Ovary (tissue), 9 donors: ENCODE measurements around the gene ALDH7A1. TPM values are rescaled to one million over a fixed set of nuclear protein-coding genes. Genes with fewer than 3 reads are reported as not detected.

Experiments
- DNase-seq, 5 donors: peaks; one replicate each; pipeline ENCODE4 v3.0.0-alpha.2; 2019 to 2020
- H3K27ac ChIP-seq, 2 donors: fragments of 200-600 bp; one replicate each; pipeline versions ENCODE4 v1.5.1 to v1.8.0; 2019 to 2022
- H3K27me3 ChIP-seq: fragments of 200-600 bp; one replicate; pipeline ENCODE4 v1.8.0; 2022
- H3K36me3 ChIP-seq: fragments of 200-600 bp; sonication (generic); one replicate; pipeline ENCODE4 v1.5.1; 2019
- H3K4me1 ChIP-seq: one replicate; pipeline ENCODE4 v1.8.1; 2013; ENCODE audit warnings: mild to moderate bottlenecking, moderate library complexity; ENCODE audit not compliant: insufficient read depth
- H3K4me3 ChIP-seq: fragments of 200-600 bp; sonication (generic); one replicate; pipeline ENCODE4 v1.5.1; 2017
- H3K9me3 ChIP-seq, 2 donors: fragments of 200-600 bp in 1 of 2; sonication (generic) in 1 of 2; one replicate each; pipeline versions ENCODE4 v1.5.1 to v1.8.1; 2013 to 2019; ENCODE audit warnings: mild to moderate bottlenecking in 1 of 2, moderate library complexity in 1 of 2
- CTCF ChIP-seq, 3 donors: fragments of 450-650 bp in 2 of 3; fragments of 200-600 bp in 1 of 3; IDR thresholded peaks; one replicate each; pipeline versions ENCODE4 v1.5.1 to v1.8.0; 2016 to 2022; ENCODE audit warnings: antibody characterized with exemption in 3 of 3, mild to moderate bottlenecking in 1 of 3
- EP300 ChIP-seq: sonication (generic); formaldehyde crosslinking; IDR thresholded peaks from one replicate; pipeline ENCODE4 v1.6.1; 2017; ENCODE audit warnings: antibody characterized with exemption
- POLR2A ChIP-seq: fragments of 450-650 bp; IDR thresholded peaks from one replicate; pipeline ENCODE4 v1.6.1; 2017; ENCODE audit warnings: antibody characterized with exemption, mild to moderate bottlenecking, moderate library complexity
- WGBS, 3 donors: extraction: QIAGEN DNeasy Blood & Tissue Kit in 1 of 3; methylation state at CpG; one replicate each; pipeline versions ENCODE4 v1.1.5 to v1.1.7; 2013 to 2017; 5-methylcytosine and 5-hydroxymethylcytosine counted together
- intact Hi-C, 4 donors: fragments of 100-400 bp; cut with DNase I; formaldehyde crosslinking; loops; one replicate each; pipeline versions ENCODE4 v1.11.0 to v1.15.1; 2022 to 2023
- polyA plus RNA-seq, 2 donors: library from polyadenylated mRNA; stranded (reverse); fragments of 200-250 nt in 1 of 2; fragments of 350-450 nt in 1 of 2; fragmentation: Illumina TruSeq in 1 of 2; extraction: RNeasy Lipid Tissue Mini Kit (QIAGEN cat#74804) in 1 of 2; gene quantifications; one replicate each; pipeline ENCODE4 v1.2.3, GENCODE V29; 2013 to 2014
- total RNA-seq, 7 donors: library from RNA; depleted of rRNA in 2 of 7; stranded (reverse); fragments of >200 nt in 2 of 7; fragmentation: NEBNext Ultra II Directional in 3 of 7; extraction: Animal tissue kit (Norgen Biotek cat#: 25700) in 3 of 7; gene quantifications; one replicate each; pipeline versions ENCODE4 v1.1.0 to v1.2.4, GENCODE V29; 2016 to 2023
- donor health status: DM: no; HTN: no; CAD: no; lungs with moderate emphysema.
- donor health status: DM: no; HTN: no; CAD: no.
- donor health status: Bipolar disorder and iron deficiency.
- donor health status: DM: yes; HTN: yes; CAD: no.
- donor health status: DM: no; HTN: no; CAD: no.
- donor health status: DM: yes; HTN: yes; CAD: no.

ALDH7A1 gene
- total and polyA plus RNA-seq, 9 donors: 28.3 to 161 (median 99.2) TPM

- no peak overlapping the region for H3K4me3 ChIP-seq
- no peaks in the 10 kb centered on the region for H3K27me3 ChIP-seq
- no peak overlapping the region for H3K27ac ChIP-seq
- no peaks in the 10 kb centered on the region for H3K9me3 ChIP-seq
- TF ChIP-seq CTCF (IDR thresholded peaks at IDR 0.05) (no peak), POLR2A (no peak), EP300 (no peak)
- peaks cover 12% of the 10 kb centered on the region for H3K4me1 ChIP-seq
- no peaks in the 10 kb centered on the region for H3K36me3 ChIP-seq
- intact Hi-C loops: no loop called here
- no peak for DNase-seq
- 87 to 94% (median 90%) methylated on average over 4 of the region's 4 CpGs for WGBS, 3 donors
Measured at GRCh38 chr5:126506079-126506478, 88.9 kb downstream of the ALDH7A1 start.

- Histone ChIP-seq H3K27ac (peak overlapping the region in 1 of 2 donors; percentile 8), H3K36me3 (no peaks in the 10 kb centered on the region), H3K4me3 (no peak overlapping the region), H3K4me1 (peaks cover 9% of the 10 kb centered on the region), H3K9me3 (no peaks in the 10 kb centered on the region), H3K27me3 (no peaks in the 10 kb centered on the region)
- TF ChIP-seq EP300 (peak; percentile 13), CTCF (IDR thresholded peaks at IDR 0.05) (peak in 1 of 3 donors; percentile 10), POLR2A (no peak)
- 1 to 8% (median 3%) methylated on average over 5 of the region's 5 CpGs for WGBS, 3 donors
- DNase-seq: peak in 1 of 5 donors; percentile 69
- intact Hi-C loops: no loop called here
Measured at GRCh38 chr5:126503602-126504104, 91.4 kb downstream of the ALDH7A1 start.

- H3K27me3 ChIP-seq: no peaks in the 10 kb centered on the region
- no peak overlapping the region for H3K27ac ChIP-seq
- no peak for DNase-seq
- WGBS, 3 donors: 93 to 96% (median 95%) methylated on average over 10 of the region's 10 CpGs
- no peaks in the 10 kb centered on the region for H3K36me3 ChIP-seq
- intact Hi-C loops: no loop called here
- no peak for TF ChIP-seq POLR2A
- no peak for TF ChIP-seq EP300
- TF ChIP-seq CTCF (IDR thresholded peaks at IDR 0.05): no peak
- no peaks in the 10 kb centered on the region for H3K9me3 ChIP-seq
- peaks cover 17% of the 10 kb centered on the region for H3K4me1 ChIP-seq
- no peak overlapping the region for H3K4me3 ChIP-seq
Measured at GRCh38 chr5:126501448-126501847, 93.6 kb downstream of the ALDH7A1 start.

- Histone ChIP-seq H3K27ac (peak overlapping the region; percentile 31 to 51), H3K4me3 (no peak overlapping the region), H3K4me1 (peaks cover 17% of the 10 kb centered on the region), H3K27me3 (no peaks in the 10 kb centered on the region), H3K36me3 (no peaks in the 10 kb centered on the region), H3K9me3 (no peaks in the 10 kb centered on the region)
- intact Hi-C loops: loop anchor here in 2 of 4 donors (5.0 kb wide), 1 partner anchor 32 kb away; no protein-coding TSS in a partner anchor
- TF ChIP-seq CTCF (IDR thresholded peaks at IDR 0.05) (no peak), POLR2A (no peak), EP300 (no peak)
- 85 to 91% (median 87%) methylated on average over 3 of the region's 3 CpGs for WGBS, 3 donors
- DNase-seq: no peak
Measured at GRCh38 chr5:126499853-126500342, 95.1 kb downstream of the ALDH7A1 start.
